Measurements from ENCODE around the gene SULF2.

- TF ChIP-seq CTCF (IDR thresholded peaks at IDR 0.05) (no peak), POLR2A (IDR thresholded peaks at IDR 0.05) (no peak), POLR2AphosphoS5 (IDR thresholded peaks at IDR 0.05) (no peak)
Observed at GRCh38 chr20:47814632-47815415, 29.5 kb upstream of the SULF2 start.
